ENCODE results near the gene PDXK.
"Not testable (repeated sequence)": the region's sequence is repeated elsewhere in the genome, so short reads cannot be mapped to it uniquely, and the experiment has no call there.

Gene PDXK

DNA sequence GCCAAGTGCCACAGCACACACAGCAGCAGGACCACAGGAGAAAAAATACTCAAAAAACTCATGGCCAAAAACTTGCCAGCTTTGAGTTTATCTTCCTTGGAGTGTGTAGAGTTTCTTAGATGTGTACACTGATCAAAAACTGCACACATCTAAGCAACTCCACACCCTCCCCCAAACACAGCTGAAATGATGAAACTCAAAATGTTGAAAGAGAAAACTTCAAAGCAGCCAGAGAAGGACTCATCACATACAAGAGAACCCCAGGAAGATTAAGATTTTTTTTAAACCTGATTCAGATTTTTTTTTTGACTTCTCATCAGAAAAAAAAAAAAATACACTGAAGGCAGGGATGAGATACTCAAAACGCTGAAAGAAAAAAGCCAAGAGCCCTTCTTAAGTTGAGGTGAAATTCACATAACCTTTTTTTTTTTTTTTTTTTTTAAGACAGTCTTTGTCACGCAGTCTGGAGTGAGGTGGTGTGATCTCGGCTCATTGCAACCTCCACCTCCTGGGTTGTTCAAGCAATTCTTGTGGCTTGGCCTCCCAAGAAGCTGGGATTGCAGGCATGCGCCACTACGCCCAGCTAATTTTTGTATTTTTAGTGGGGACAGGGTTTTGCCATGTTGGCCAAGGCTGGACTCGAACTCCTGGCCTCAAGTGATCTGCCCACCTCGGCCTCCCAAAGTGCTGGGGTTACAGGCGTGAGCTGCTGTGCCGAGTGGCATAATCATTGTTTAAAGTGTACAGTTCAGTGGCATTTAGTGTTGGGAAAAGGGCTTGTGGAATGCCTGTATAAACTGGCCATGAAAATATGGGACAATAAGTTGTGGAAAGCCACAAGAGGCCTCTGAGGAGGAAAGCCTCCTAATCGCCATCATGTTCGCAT, 20.9 kb upstream of the PDXK start:
- no peak for DNase-seq

DNA sequence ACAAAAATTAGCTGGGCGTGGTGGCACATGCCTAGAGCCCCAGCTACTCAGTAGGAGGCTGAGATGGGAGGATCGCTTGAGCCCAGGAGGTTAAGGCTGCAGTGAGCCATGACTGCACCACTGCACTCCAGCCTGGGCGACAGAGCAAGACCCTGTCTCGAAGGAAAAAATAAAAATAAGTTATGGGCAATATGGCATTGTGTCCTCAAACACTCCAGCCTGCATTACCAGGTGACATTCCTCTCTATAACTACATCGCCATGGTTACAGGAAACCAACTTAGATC, 19.5 kb upstream of the PDXK start:
- DNase-seq, result not testable (repeated sequence)

GRCh38 chr21:43699933-43700599, 18.9 kb upstream of the PDXK start:
- DNase-seq, result no peak

GRCh38 chr21:43701936-43702784, 16.8 kb upstream of the PDXK start:
- DNase-seq, result no peak

DNA sequence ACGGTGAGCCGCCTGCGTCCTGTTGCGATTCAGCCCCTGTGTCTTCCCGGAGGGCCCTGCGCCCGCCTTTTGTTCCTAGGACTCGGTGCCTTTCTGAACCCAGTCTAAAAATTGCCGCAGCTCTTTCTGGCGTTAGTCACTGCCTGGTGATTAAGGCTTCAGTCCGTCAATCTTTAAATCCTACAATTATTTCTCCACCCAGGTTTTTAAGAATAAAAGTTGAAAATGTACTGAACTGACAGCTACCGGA, 16.2 kb upstream of the PDXK start:
- no peak for DNase-seq

- DNase-seq, result no peak
Observed at GRCh38 chr21:43703035-43703880, 15.7 kb upstream of the PDXK start.

DNA sequence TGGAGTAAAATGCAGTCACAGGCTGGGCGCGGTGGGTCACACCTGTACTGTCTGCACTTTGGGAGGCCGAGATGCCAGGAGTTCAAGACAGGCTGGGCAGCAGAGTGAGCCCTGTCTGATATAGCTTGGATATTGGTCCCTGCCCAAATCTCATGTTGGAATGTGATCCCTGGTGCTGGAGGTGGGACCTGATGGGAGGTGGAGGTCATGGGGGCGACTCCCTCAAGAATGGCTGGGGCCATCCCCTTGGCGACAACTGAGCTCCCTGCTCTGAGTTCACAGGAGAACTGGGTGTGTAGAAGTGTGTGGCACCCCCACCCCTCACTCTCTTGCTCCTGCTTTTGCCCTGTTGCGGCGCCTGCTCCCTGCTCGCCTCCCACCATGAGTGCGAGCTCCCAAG, 11.5 kb upstream of the PDXK start:
- no peak for DNase-seq

GRCh38 chr21:43708745-43709381, 10.1 kb upstream of the PDXK start:
- DNase-seq, result no peak

- DNase-seq, result no peak
Observed at GRCh38 chr21:43712268-43712942, 6.5 kb upstream of the PDXK start.

DNA sequence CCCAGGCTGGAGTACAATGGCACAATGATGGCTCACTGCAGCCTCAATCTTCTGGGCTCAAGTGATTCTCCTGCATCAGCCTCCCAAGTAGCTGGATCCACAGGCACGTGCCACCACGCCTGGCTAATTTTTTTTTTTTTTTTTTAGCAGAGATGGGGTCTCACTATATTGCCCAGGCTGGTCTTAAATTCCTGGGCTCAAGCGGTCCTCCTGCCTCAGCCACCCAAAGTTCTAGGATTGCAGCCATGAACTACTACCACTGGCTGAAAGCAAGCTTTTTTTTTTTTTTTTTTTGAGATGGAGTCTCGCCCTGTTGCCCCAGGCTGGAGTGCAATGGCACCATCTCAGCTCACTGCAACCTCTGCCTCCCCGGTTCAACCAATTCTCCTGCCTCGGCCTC, 5.8 kb upstream of the PDXK start:
- not testable (repeated sequence) for DNase-seq

- DNase-seq, result no peak
Observed at GRCh38 chr21:43716376-43717165, 2.4 kb upstream of the PDXK start.

DNA sequence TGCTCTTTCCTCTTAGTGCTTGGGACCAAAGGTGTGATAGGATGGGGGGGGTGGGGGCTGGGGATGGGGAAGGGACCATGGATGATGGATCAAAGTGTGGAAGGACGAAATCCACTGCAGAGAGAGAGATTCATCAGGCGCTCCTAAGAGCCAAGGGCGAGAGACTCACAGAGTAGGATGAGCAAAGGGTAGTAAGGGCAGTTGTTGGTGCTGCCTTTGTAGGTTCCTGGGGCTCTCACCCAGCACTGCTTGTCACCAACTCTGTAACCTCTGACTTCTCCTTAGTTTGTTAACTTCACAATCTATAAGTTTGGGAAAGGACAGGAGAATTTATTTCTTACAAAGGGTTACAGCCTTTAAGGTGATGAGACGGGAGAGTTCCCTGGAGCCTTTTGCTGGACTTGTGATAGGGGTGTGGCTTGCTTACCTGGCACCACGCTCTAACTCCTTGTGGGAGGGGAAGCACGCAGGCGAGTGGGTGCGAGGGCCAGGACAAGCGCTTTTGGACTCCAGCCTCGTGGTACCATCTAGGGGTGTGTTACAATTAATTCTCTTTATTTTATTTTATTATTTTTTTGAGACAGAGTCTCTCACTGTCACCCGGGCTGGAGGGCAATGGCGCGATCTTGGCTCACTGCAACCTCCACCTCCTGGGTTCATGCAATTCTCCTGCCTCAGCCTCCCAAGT, 1.6 kb upstream of the PDXK start:
- no peak for DNase-seq

- no peak for DNase-seq
Observed at GRCh38 chr21:43717967-43718871, 710 bp upstream of the PDXK start.

DNA sequence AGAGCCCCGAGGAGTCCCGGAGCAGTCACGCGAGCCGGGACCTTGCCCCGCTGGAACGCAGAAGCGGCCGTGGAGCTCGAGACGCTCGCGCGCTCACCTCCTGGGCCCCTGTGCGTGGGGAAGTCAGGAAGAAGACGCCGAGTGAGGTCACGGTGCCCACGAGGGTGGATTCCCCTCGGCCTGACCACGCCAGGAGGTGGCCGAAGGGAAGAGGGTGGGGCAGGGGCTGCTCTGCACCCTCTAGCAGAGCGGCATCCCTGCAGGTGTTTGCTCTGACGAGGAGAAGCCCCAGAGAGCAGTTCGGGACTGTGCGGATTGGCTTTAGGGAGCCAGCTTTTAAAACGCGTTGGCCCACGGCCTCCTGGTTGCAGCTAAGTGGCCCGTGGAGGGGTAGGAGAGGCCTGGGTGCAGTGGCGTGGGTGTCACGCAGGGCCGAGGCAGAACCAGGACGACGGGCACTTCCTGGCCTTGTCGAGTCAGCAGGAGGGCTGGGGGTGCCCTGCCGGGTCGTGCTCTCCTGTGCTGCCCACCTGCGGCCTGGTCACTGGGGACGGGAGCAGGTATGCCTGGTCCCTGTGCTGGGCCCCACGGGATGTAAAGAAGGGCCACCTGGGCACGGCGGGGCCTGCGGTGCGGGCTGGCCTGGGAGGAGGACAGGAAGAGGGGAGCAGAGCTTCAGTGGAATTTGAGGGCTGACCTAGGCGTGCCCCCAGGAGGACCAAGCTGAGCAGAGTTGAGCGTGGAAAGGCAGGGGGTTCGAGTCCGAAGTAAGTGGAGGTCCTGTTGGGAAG, 1.0 kb downstream of the PDXK start:
- DNase-seq, result no peak

DNA sequence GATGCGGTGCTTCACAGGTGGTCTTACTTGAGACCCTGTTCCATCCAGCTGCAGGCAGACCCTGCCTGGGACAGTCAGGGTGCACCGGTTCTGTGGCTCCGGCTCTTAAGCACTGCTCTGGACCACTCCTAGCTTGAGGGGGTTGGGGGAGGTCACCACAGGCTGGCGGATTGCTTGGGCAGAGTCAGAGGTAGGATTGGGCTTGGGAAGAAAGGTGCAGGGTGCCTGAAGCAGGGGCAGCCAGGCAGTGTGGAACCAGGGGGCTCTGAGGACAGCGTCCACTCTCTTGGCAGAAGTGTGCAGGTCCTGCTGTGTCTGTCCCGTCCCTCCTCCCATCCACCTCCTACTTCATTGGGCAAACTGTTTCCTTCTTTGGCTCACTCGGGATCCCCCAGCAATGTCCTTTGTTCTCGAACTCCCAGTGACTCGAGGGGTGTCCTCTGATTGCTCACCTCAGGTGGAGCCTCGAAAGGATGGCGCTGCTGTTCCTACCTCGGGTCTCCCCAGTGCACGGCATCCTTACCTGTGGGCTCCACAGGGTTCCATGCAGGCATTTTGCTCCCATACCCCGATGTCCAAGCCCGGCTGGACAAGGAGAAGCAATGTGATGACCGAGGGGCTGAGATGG, 1.7 kb downstream of the PDXK start:
- DNase-seq, result no peak

GRCh38 chr21:43721206-43721605, 2.3 kb downstream of the PDXK start:
- no peak for DNase-seq

GRCh38 chr21:43721939-43722338, 3.0 kb downstream of the PDXK start:
- DNase-seq, result no peak

DNA sequence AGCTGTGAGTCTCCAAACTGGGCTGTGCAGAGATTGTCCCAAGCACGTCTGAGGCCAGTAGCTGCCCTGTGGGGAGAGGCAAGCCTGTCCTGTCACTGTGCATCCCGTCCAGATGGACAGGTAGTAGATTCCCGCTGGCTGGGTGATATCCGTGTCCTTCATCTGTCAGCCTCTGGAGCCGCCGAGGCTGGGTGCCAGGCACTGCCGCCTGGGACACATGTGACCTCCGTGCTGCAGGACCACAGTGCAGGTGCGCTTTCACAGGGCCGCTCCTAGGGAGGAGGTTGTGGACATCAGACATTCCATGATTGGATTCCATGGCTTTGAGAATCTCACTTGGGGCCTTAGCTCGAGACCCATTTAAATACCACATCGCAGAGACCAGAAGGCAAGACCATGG, 4.7 kb downstream of the PDXK start:
- no peak for DNase-seq
